ENCODE results near the gene IFI30. TPM values are rescaled to one million over a fixed set of nuclear protein-coding genes. Genes with fewer than 3 reads are reported as not detected.

IFI30 gene
- total RNA-seq, 1 experiment from 2014 or later, result 16.3 TPM

DNA sequence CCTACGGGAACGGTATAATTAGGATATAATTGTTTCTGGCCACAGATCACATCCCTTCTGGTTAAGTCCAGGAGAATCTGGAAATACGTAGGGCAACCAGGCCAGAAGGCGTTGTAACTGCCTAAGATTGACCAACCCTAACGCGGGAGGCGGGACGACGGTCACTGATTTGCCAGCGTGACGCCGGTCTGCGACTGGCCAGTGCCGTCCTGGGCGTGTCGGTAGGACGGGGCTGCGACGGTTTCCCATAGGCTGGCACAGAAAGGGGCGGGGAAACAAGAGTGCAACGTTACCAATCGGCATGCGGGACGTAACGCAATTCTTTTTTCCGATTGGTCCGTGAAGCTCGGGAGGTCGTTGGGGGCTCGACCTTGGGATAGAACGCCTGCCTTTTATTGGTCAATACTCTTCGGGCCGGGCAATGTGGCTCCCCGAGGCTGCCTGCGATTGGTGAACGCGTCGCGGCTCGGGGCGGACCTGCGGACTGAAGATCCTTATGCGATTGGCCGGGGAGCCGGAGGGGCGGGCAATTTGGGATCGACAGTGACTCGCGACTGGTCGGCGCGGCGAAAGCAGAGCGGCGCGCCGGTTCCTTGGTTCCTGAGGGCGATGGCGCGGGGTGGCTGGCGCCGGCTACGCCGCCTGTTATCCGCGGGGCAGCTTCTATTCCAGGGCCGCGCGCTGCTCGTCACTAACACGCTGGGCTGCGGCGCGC, 19.2 kb downstream of the IFI30 start, which contains the start of gene MPV17L2:
MPV17L2 (plus strand) TSS at position 546 of the 715 bp plus-strand sequence; CDS start at position 610, 64 bp downstream.
- peak; percentile 99 for DNase-seq (ENCODE audit: low read depth, low spot score)
- in situ Hi-C loops (cut with HindIII; ENCODE audit: low pct_unique_long_range_greater_than_20kb, low sequenced_read_pairs), result no loop called here

GRCh38 chr19:18193388-18194180, 20.0 kb downstream of the IFI30 start:
- in situ Hi-C loops (cut with HindIII; ENCODE audit: low pct_unique_long_range_greater_than_20kb, low sequenced_read_pairs), result no loop called here
- no peak for DNase-seq (ENCODE audit: low read depth, low spot score)

GRCh38 chr19:18194181-18194530, 20.5 kb downstream of the IFI30 start:
- in situ Hi-C loops (cut with HindIII; ENCODE audit: low pct_unique_long_range_greater_than_20kb, low sequenced_read_pairs), result no loop called here
- DNase-seq (ENCODE audit: low read depth, low spot score), result no peak

GRCh38 chr19:18194554-18195238, 21.1 kb downstream of the IFI30 start:
- in situ Hi-C loops (cut with HindIII; ENCODE audit: low pct_unique_long_range_greater_than_20kb, low sequenced_read_pairs), result no loop called here
- no peak for DNase-seq (ENCODE audit: low read depth, low spot score)

GRCh38 chr19:18196511-18196845, 22.9 kb downstream of the IFI30 start:
- DNase-seq (ENCODE audit: low read depth, low spot score), result no peak
- in situ Hi-C loops (cut with HindIII; ENCODE audit: low pct_unique_long_range_greater_than_20kb, low sequenced_read_pairs), result no loop called here

- no peak for DNase-seq (ENCODE audit: low read depth, low spot score)
- in situ Hi-C loops (cut with HindIII; ENCODE audit: low pct_unique_long_range_greater_than_20kb, low sequenced_read_pairs), result no loop called here
Observed at GRCh38 chr19:18197306-18197705, 23.7 kb downstream of the IFI30 start.

DNA sequence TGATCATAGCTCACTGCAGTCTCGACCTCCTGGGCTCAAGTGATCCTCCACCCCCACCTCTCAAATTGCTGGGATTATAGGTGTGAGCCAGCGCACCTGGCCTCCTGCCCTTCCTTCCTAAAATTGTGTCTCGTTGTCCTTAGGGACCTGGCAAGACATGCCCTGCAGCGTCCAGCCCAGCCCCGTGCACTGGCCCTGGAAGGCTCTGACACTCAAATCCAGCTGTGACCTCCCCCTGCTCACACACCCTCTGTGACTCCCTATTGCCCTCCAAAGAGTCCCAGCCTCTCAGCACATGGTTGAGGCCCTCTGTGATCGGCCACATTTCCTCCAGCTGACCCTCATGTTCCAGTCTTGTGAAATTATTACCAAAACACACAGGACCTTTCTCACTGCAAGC, 24.3 kb downstream of the IFI30 start:
- no peak for DNase-seq (ENCODE audit: low read depth, low spot score)
- in situ Hi-C loops (cut with HindIII; ENCODE audit: low pct_unique_long_range_greater_than_20kb, low sequenced_read_pairs), result no loop called here

DNA sequence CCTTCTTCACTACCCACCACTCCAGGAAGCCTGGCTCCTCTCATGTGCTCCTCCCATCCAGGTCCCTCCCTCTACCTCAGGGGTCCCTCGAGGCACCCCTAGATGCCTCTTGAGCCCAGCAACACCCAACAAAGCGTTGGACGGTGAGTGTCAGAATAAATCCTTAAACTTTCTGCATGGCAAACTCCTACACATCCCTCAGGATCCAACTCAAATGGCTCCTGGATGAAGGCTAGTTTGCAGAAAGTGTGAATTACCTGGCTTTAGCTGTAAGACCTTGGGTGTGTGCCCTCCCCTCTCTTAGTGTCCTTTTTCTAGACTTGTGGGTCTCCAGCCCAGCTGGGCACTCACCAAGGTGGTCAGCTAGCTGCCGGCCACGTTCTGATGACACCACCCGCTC, 24.8 kb downstream of the IFI30 start:
- DNase-seq (ENCODE audit: low read depth, low spot score), result no peak
- in situ Hi-C loops (cut with HindIII; ENCODE audit: low pct_unique_long_range_greater_than_20kb, low sequenced_read_pairs), result no loop called here

DNA sequence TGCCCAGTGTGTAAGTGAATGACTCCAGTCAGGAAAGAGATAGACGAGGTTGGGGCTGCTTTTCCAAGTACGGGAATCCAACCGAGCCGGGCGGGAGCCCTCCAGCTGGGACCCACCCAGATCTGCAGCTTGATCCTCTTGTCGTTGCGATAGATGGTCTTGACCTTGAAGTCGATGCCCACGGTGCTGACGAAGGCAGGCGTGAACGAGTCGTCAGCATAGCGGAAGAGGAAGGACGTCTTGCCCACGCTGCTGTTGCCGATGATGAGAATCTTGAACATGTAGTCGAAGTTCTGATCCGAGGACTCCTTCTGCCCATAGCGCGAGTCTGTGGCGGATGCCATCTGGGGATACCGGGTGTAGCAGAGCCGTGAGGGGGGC, 28.8 kb downstream of the IFI30 start:
- in situ Hi-C loops (cut with HindIII; ENCODE audit: low pct_unique_long_range_greater_than_20kb, low sequenced_read_pairs), result no loop called here
- no peak for DNase-seq (ENCODE audit: low read depth, low spot score)

GRCh38 chr19:18202778-18203407, 29.3 kb downstream of the IFI30 start:
- in situ Hi-C loops (cut with HindIII; ENCODE audit: low pct_unique_long_range_greater_than_20kb, low sequenced_read_pairs), result no loop called here

GRCh38 chr19:18203408-18203862, 29.8 kb downstream of the IFI30 start:
- DNase-seq (ENCODE audit: low read depth, low spot score), result no peak
- in situ Hi-C loops (cut with HindIII; ENCODE audit: low pct_unique_long_range_greater_than_20kb, low sequenced_read_pairs), result no loop called here

More at GRCh38 chr19:18202778-18203407, 29.3 kb downstream of the IFI30 start:
- peak; percentile 40 for DNase-seq (ENCODE audit: low read depth, low spot score)

GRCh38 chr19:18203863-18204393, 30.3 kb downstream of the IFI30 start, which contains the start of gene RAB3A:
Gene RAB3A, minus strand, starts transcription at chr19:18204042. Its CDS starts 1,302 bp downstream, at chr19:18202740.
- in situ Hi-C loops (cut with HindIII; ENCODE audit: low pct_unique_long_range_greater_than_20kb, low sequenced_read_pairs), result no loop called here

DNA sequence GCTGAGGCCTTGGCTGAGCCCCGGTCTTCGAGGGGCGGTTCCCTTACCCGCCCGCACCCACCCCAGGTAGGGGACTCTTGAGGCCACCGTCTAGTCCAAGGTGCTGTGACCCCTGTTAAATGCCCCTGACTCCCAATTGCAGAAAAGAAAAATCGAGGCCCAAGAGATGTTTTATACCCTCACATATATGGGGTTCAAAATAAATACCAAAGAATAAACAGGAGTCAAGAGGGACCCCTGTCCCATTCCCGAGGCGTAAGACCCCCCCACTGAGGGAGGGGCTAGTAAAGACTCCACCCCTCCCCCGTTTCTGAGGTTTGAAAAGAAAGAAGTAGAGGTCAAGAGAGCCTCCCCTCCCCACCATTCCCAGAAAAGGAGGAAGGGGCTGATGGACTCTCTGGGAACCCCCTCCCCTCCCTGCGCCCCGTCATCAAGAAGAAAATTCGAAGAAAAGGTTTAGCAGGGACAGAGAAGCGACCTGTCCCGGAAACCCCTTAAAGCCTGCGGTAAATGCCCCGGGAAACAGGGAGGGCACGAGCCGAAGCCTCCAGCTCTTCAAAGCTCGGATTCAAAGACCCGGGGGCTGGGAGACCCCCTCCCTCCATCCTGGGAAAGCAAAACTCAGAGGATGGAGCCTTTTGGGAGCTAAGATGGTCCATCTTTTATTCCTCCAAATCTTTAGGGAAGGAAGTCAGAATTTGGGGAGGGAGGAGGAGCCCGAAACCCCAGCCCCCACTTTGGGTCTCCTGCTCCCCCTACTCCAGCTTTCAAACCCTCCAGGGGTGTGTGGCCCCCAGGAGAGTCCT, 31.0 kb downstream of the IFI30 start:
- in situ Hi-C loops (cut with HindIII; ENCODE audit: low pct_unique_long_range_greater_than_20kb, low sequenced_read_pairs), result no loop called here
- peak; percentile 24 for DNase-seq (ENCODE audit: low read depth, low spot score)

More at GRCh38 chr19:18203863-18204393, 30.3 kb downstream of the IFI30 start, which contains the start of gene RAB3A:
- DNase-seq (ENCODE audit: low read depth, low spot score), result peak; percentile 99

- in situ Hi-C loops (cut with HindIII; ENCODE audit: low pct_unique_long_range_greater_than_20kb, low sequenced_read_pairs), result no loop called here
- peak; percentile 51 for DNase-seq (ENCODE audit: low read depth, low spot score)
Observed at GRCh38 chr19:18205200-18205892, 31.7 kb downstream of the IFI30 start.

- in situ Hi-C loops (cut with HindIII; ENCODE audit: low pct_unique_long_range_greater_than_20kb, low sequenced_read_pairs), result no loop called here
Observed at GRCh38 chr19:18206018-18206417, 32.4 kb downstream of the IFI30 start.

More at GRCh38 chr19:18206018-18206417, 32.4 kb downstream of the IFI30 start:
- no peak for DNase-seq (ENCODE audit: low read depth, low spot score)

Measured in SK-MEL-5 (cell line).